H1 (cell line): ENCODE measurements around the gene APOL3. TPM values are rescaled to one million over a fixed set of nuclear protein-coding genes. Genes with fewer than 3 reads are reported as not detected.
A peak's percentile ranks its signal among the peaks of the same experiment; 100 is the strongest.

ENCODE experiments used
- CTCF ChIA-PET: fragments of 300-600 bp; sonication (Branson Sonifier 250); formaldehyde crosslinking; loops from one replicate; lab custom pipeline; 2021; ENCODE audit not compliant: partially characterized antibody; lab: Charles Lee
- POLR2A ChIA-PET: fragments of 300-600 bp; sonication (Branson Sonifier 250); formaldehyde crosslinking; loops from one replicate; lab custom pipeline; 2021; ENCODE audit warnings: inconsistent platforms; ENCODE audit not compliant: partially characterized antibody; lab: Charles Lee
- DNase-seq, 2 experiments: peaks; one replicate each; pipeline versions ENCODE4 v3.0.0 to v3.0.0-alpha.2; 2010 to 2022; ENCODE audit warnings: low spot score in 2 of 2, low read depth in 1 of 2, mixed read lengths in 1 of 2
- FAIRE-seq: peaks from 2 replicates; lab custom pipeline; 2011; peaks lifted over from hg19 to GRCh38; lab: Jason Lieb, UNC
- H2AFZ ChIP-seq: 2 replicates; pipeline ENCODE4 v1.8.1; 2012; ENCODE audit warnings: low read length, inconsistent platforms
- H2AK5ac ChIP-seq: 2 replicates; pipeline ENCODE4 v1.6.1; 2013; ENCODE audit warnings: low read depth, low read length
- H2BK120ac ChIP-seq: replicated peaks from 2 replicates; pipeline ENCODE3; 2013; ENCODE audit warnings: low read depth, low read length, inconsistent platforms
- H2BK12ac ChIP-seq: 2 replicates; pipeline ENCODE4 v1.6.1; 2013; ENCODE audit warnings: low read depth, low read length
- H2BK15ac ChIP-seq: 2 replicates; pipeline ENCODE4 v1.6.1; 2013; ENCODE audit warnings: low read length
- H2BK20ac ChIP-seq: 2 replicates; pipeline ENCODE4 v1.6.1; 2013; ENCODE audit warnings: low read length
- H2BK5ac ChIP-seq: 2 replicates; pipeline ENCODE4 v1.6.1; 2013; ENCODE audit warnings: low read depth, low read length
- H3K14ac ChIP-seq: 2 replicates; pipeline ENCODE4 v1.6.1; 2013; ENCODE audit warnings: inconsistent platforms; ENCODE audit not compliant: insufficient read length
- H3K18ac ChIP-seq: 2 replicates; pipeline ENCODE4 v1.6.1; 2013; ENCODE audit warnings: low read length; ENCODE audit errors: extremely low read depth
- H3K23ac ChIP-seq: 2 replicates; pipeline ENCODE4 v1.6.1; 2013; ENCODE audit warnings: inconsistent platforms; ENCODE audit not compliant: insufficient read length
- H3K23me2 ChIP-seq: 2 replicates; pipeline ENCODE4 v1.6.1; 2013; ENCODE audit warnings: low read depth, low read length
- H3K27ac ChIP-seq: 2 replicates; pipeline ENCODE4 v1.6.1; 2011; ENCODE audit warnings: low read depth, low read length, inconsistent platforms
- H3K27me3 ChIP-seq, 4 experiments: replicated peaks in 1 of 4; 1 replicate in 1 of 4; 2 replicates in 3 of 4; pipeline versions ENCODE4 v1.6.1 to v1.8.1; 2011 to 2013; ENCODE audit warnings: low read length in 3 of 4, mild to moderate bottlenecking in 3 of 4, inconsistent platforms in 2 of 4, mixed read lengths in 2 of 4, moderate library complexity in 1 of 4; ENCODE audit not compliant: control insufficient read depth in 3 of 4, insufficient read depth in 3 of 4; ENCODE audit errors: extremely low read depth in 1 of 4
- H3K36me3 ChIP-seq, 4 experiments: 2 replicates each; pipeline versions ENCODE4 v1.6.1 to v1.8.1; 2011 to 2013; ENCODE audit warnings: mild to moderate bottlenecking in 4 of 4, low read length in 3 of 4, moderate library complexity in 2 of 4, control low read depth in 1 of 4, inconsistent platforms in 1 of 4; ENCODE audit not compliant: insufficient read depth in 4 of 4, control insufficient read depth in 2 of 4
- H3K4ac ChIP-seq: replicated peaks from 2 replicates; pipeline ENCODE3; 2013; ENCODE audit warnings: low read length, low read depth, mixed read lengths, inconsistent platforms; ENCODE audit not compliant: insufficient read length
- H3K4me1 ChIP-seq, 4 experiments: replicated peaks in 1 of 4; 1 replicate in 1 of 4; 2 replicates in 3 of 4; pipeline versions ENCODE4 v1.6.1 to v1.8.1; 2011 to 2013; ENCODE audit warnings: low read length in 3 of 4, inconsistent platforms in 2 of 4, mixed read lengths in 1 of 4; ENCODE audit not compliant: insufficient read depth in 4 of 4, control insufficient read depth in 3 of 4
- H3K4me2 ChIP-seq, 2 experiments: 2 replicates each; pipeline versions ENCODE4 v1.6.1 to v1.8.1; 2011 to 2013; ENCODE audit warnings: low read depth in 2 of 2, low read length in 2 of 2, control low read depth in 1 of 2, inconsistent platforms in 1 of 2, mild to moderate bottlenecking in 1 of 2; ENCODE audit not compliant: insufficient read depth in 1 of 2
- H3K4me3 ChIP-seq, 4 experiments: fragments of 200-600, 300-600 bp in 1 of 4; sonication (generic), shearing (Covaris generic), sonication (Bioruptor Twin) in 1 of 4; 2 replicates each; pipeline versions ENCODE4 v1.5.1 to v1.8.1; 2011 to 2016; ENCODE audit warnings: low read length in 4 of 4, low read depth in 3 of 4, control low read depth in 2 of 4, inconsistent platforms in 2 of 4, mild to moderate bottlenecking in 2 of 4, mixed read lengths in 1 of 4, moderate library complexity in 1 of 4; ENCODE audit not compliant: insufficient read depth in 2 of 4; ENCODE audit errors: extremely low read depth in 1 of 4
- H3K56ac ChIP-seq: replicated peaks from 2 replicates; pipeline ENCODE3; 2013; ENCODE audit warnings: low read depth, mild to moderate bottlenecking, mixed read lengths, low read length, inconsistent platforms; ENCODE audit not compliant: insufficient read length
- H3K79me1 ChIP-seq: 2 replicates; pipeline ENCODE4 v1.6.1; 2013; ENCODE audit warnings: low read depth, low read length, control low read depth
- H3K79me2 ChIP-seq, 2 experiments: 2 replicates each; pipeline versions ENCODE4 v1.6.1 to v1.8.1; 2012 to 2013; ENCODE audit warnings: low read length in 2 of 2, mild to moderate bottlenecking in 2 of 2, inconsistent platforms in 1 of 2; ENCODE audit not compliant: insufficient read depth in 2 of 2, control insufficient read depth in 1 of 2
- H3K9ac ChIP-seq, 4 experiments: replicated peaks in 1 of 4; 1 replicate in 1 of 4; 2 replicates in 3 of 4; pipeline versions ENCODE4 v1.6.1 to v1.8.1; 2011 to 2013; ENCODE audit warnings: low read depth in 3 of 4, low read length in 3 of 4, control low read depth in 2 of 4, mild to moderate bottlenecking in 2 of 4, moderate library complexity in 2 of 4, inconsistent platforms in 1 of 4; ENCODE audit errors: extremely low read depth in 1 of 4
- H3K9me3 ChIP-seq, 2 experiments: 2 replicates each; pipeline versions ENCODE4 v1.6.1 to v1.8.1; 2012 to 2013; ENCODE audit warnings: mild to moderate bottlenecking in 2 of 2, moderate library complexity in 2 of 2, control low read depth in 1 of 2, inconsistent platforms in 1 of 2, low read depth in 1 of 2, low read length in 1 of 2, mixed read lengths in 1 of 2; ENCODE audit not compliant: insufficient read depth in 2 of 2
- H4K20me1 ChIP-seq, 2 experiments: replicated peaks in 1 of 2; 2 replicates each; pipeline versions ENCODE3 to v1.8.1; 2011 to 2013; ENCODE audit warnings: inconsistent platforms in 2 of 2, low read length in 2 of 2, mild to moderate bottlenecking in 1 of 2; ENCODE audit not compliant: insufficient read depth in 2 of 2, control insufficient read depth in 1 of 2
- H4K5ac ChIP-seq: 2 replicates; pipeline ENCODE4 v1.6.1; 2013; ENCODE audit warnings: low read length, low read depth, mixed read lengths, inconsistent platforms; ENCODE audit not compliant: insufficient read length
- H4K8ac ChIP-seq: 2 replicates; pipeline ENCODE4 v1.8.0; 2013; ENCODE audit warnings: mild to moderate bottlenecking, moderate library complexity, low read length, inconsistent platforms; ENCODE audit not compliant: insufficient read depth; ENCODE audit errors: extremely low read depth
- H4K91ac ChIP-seq: replicated peaks from 2 replicates; pipeline ENCODE3; 2013; ENCODE audit warnings: low read length, mixed read lengths, inconsistent platforms; ENCODE audit not compliant: insufficient read length
- WGBS, 2 experiments: shearing (Covaris generic) in 1 of 2; methylation state at CpG; one replicate each; pipeline versions ENCODE4 v1.1.6 to v1.1.7; 2013 to 2015; ENCODE audit warnings: low lambda C conversion rate in 2 of 2, mixed read lengths in 2 of 2, inconsistent platforms in 1 of 2, low coverage in 1 of 2, missing lambda C conversion rate in 1 of 2; ENCODE audit not compliant: insufficient replicate concordance in 2 of 2, insufficient coverage in 1 of 2, insufficient read length in 1 of 2; ENCODE audit errors: extremely low coverage in 1 of 2, missing lambda C conversion rate in 1 of 2; 5-methylcytosine and 5-hydroxymethylcytosine counted together
- polyA plus RNA-seq, 7 experiments: library from polyadenylated mRNA; depleted of rRNA in 3 of 7; stranded (reverse) in 5 of 7; unstranded in 2 of 7; fragments of >200 nt in 5 of 7; fragments of 200-250 nt in 2 of 7; gene quantifications; 1 replicate in 5 of 7; 2 replicates in 1 of 7; 4 replicates in 1 of 7; pipeline versions ENCODE4 v1.2.1 to v1.2.3, GENCODE V29; 2011 to 2013; ENCODE audit warnings: missing spikeins in 2 of 7, mixed read lengths in 2 of 7
- total RNA-seq: library from RNA; stranded (reverse); fragmentation: NEBNext Ultra II Directional; extraction: Animal tissue kit (Norgen Biotek cat#: 25700); gene quantifications from 2 replicates; pipeline ENCODE4 v1.2.1, GENCODE V29; 2021

APOL3 gene
- total and polyA plus RNA-seq, 2 of the 8 experiments (the other 6 are each of a cell fraction or from before 2014, with no cell fraction given) = 0.12 TPM; not detected in 1

- Histone ChIP-seq H4K5ac (no peak overlapping the region), H4K91ac (no peak overlapping the region), H3K23me2 (no peaks in the 10 kb centered on the region), H3K18ac (no peak overlapping the region), H4K8ac (no peak overlapping the region), H3K79me2 (no peaks in the 10 kb centered on the region), H2AFZ (no peak overlapping the region), H3K27ac (no peak overlapping the region), H2BK15ac (no peak overlapping the region), H2BK120ac (no peak overlapping the region), H3K14ac (no peak overlapping the region), H4K20me1 (no peaks in the 10 kb centered on the region), H2BK5ac (no peak overlapping the region), H3K79me1 (no peaks in the 10 kb centered on the region), H3K4me3 (no peak overlapping the region), H3K56ac (no peak overlapping the region), H3K4me2 (no peak overlapping the region), H3K27me3 (peaks cover 0 to 6% (median 2%) of the 10 kb centered on the region in 4 experiments; a peak in 3 of 7 replicates), H3K9ac (no peak overlapping the region), H3K23ac (no peak overlapping the region), H3K36me3 (no peaks in the 10 kb centered on the region), H3K4ac (no peak overlapping the region), H2BK12ac (0 out of 2 replicates have a peak overlapping the region, but pooled peaks have one; percentile 60), H3K9me3 (no peaks in the 10 kb centered on the region), H3K4me1 (peaks cover 0 to 4% (median 0%) of the 10 kb centered on the region in 4 experiments; a peak in 1 of 7 replicates), H2BK20ac (no peak overlapping the region), H2AK5ac (no peak overlapping the region)
- CTCF ChIA-PET = interaction anchor here (0.6 to 3.0 kb wide), 40 partner anchors 9 to 494 kb away, joined by 3 to 16 read pairs (median 4); partner anchors contain the start of gene RBFOX2
- 85% methylated on average over 11 of the region's 11 CpGs; no CpG with 5 or more reads in 1 of the 2 experiments for WGBS, 2 experiments
- POLR2A ChIA-PET = interaction anchor here (1.4 kb wide), 1 partner anchor 10 kb away, joined by 3 read pairs; no protein-coding TSS in a partner anchor
- FAIRE-seq (no peak), DNase-seq (no peak)
These were observed 35.9 kb downstream of the APOL3 start for GRCh38 chr22:36124666-36125065.
